WTC11 (cell line): ENCODE measurements around the gene KIFC3.

ENCODE experiments used
- CTCF ChIP-seq: fragments of 200-600 bp; IDR thresholded peaks from 2 replicates; pipeline ENCODE4 v1.8.0; 2022; ENCODE audit warnings: antibody characterized with exemption
- ESRRA ChIP-seq: sonication (generic); formaldehyde crosslinking; IDR thresholded peaks from 2 replicates; pipeline ENCODE4 v1.8.1; 2022; ENCODE audit warnings: mild to moderate bottlenecking, missing genetic modification reagents, borderline replicate concordance
- NFYB ChIP-seq: sonication (generic); formaldehyde crosslinking; conservative IDR thresholded peaks from 2 replicates; pipeline ENCODE4 v1.8.0; 2022; ENCODE audit warnings: low read depth, missing genetic modification reagents
- RORB ChIP-seq: fragments of 250-450 bp; sonication (Bioruptor Pico); IDR thresholded peaks from 2 replicates; pipeline ENCODE4 v1.9.0; 2021; ENCODE audit warnings: mild to moderate bottlenecking
- ZNF425 ChIP-seq: fragments of 250-450 bp; sonication (Bioruptor Pico); conservative IDR thresholded peaks from 2 replicates; pipeline ENCODE4 v1.9.0; 2021; ENCODE audit warnings: mild to moderate bottlenecking

GRCh38 chr16:57830890-57831484, 28.7 kb upstream of the KIFC3 start:
- TF ChIP-seq ZNF425 (CRISPR knock-in tag): no peak
- no peak for TF ChIP-seq NFYB (CRISPR knock-in tag)
- no peak for TF ChIP-seq ESRRA (CRISPR knock-in tag)
- TF ChIP-seq RORB: no peak
- TF ChIP-seq CTCF: no peak
